CD14-positive monocyte (primary cell): ENCODE measurements around the gene SLC6A18. TPM values are rescaled to one million over a fixed set of nuclear protein-coding genes. Genes with fewer than 3 reads are reported as not detected.

Source experiments
- DNase-seq, 3 donors: peaks; one replicate each; pipeline ENCODE4 v3.0.0-alpha.2; 2011 to 2022
- H2AFZ ChIP-seq: 2 replicates; pipeline ENCODE4 v1.6.0; 2012; ENCODE audit warnings: mild to moderate bottlenecking, low read depth, low read length, inconsistent platforms; ENCODE audit not compliant: insufficient read depth, poor library complexity, severe bottlenecking
- H3K27ac ChIP-seq, 2 donors: 1 replicate in 1 of 2; 2 replicates in 1 of 2; pipeline ENCODE4 v1.5.1; 2012 to 2013; ENCODE audit warnings: low read length in 2 of 2, control low read depth in 1 of 2, inconsistent platforms in 1 of 2, low read depth in 1 of 2, mild to moderate bottlenecking in 1 of 2
- H3K27me3 ChIP-seq, 2 donors: one replicate each; pipeline versions ENCODE4 v1.6.0 to v1.6.1; 2011 to 2013; ENCODE audit warnings: low read length in 2 of 2; ENCODE audit not compliant: control insufficient read depth in 2 of 2, insufficient read depth in 2 of 2
- H3K36me3 ChIP-seq, 2 donors: replicated peaks in 1 of 2; 1 replicate in 1 of 2; 2 replicates in 1 of 2; pipeline versions ENCODE4 v1.5.1 to v1.6.1; 2012 to 2013; ENCODE audit warnings: low read length in 2 of 2, control low read depth in 1 of 2, inconsistent platforms in 1 of 2, mild to moderate bottlenecking in 1 of 2; ENCODE audit not compliant: insufficient read depth in 2 of 2, control insufficient read depth in 1 of 2
- H3K4me1 ChIP-seq, 2 donors: 1 replicate in 1 of 2; 2 replicates in 1 of 2; pipeline versions ENCODE4 v1.5.1 to v1.6.1; 2012 to 2013; ENCODE audit warnings: low read length in 2 of 2, control low read depth in 1 of 2, inconsistent platforms in 1 of 2, mild to moderate bottlenecking in 1 of 2, moderate library complexity in 1 of 2; ENCODE audit not compliant: insufficient read depth in 2 of 2, control insufficient read depth in 1 of 2
- H3K4me2 ChIP-seq: replicated peaks from 2 replicates; pipeline ENCODE3; 2012; ENCODE audit warnings: low read length, moderate library complexity, mild to moderate bottlenecking; ENCODE audit not compliant: poor library complexity, severe bottlenecking; ENCODE audit errors: extremely low read depth
- H3K4me3 ChIP-seq, 3 experiments: fragments of 200-600 bp in 1 of 3; sonication (generic) in 1 of 3; replicated peaks in 1 of 3; 1 replicate in 2 of 3; 2 replicates in 1 of 3; pipeline ENCODE4 v1.5.1; 2011 to 2013; ENCODE audit warnings: low read length in 3 of 3, mild to moderate bottlenecking in 3 of 3, control low read depth in 2 of 3, low read depth in 2 of 3, inconsistent platforms in 1 of 3, moderate library complexity in 1 of 3
- H3K79me2 ChIP-seq: 2 replicates; pipeline ENCODE4 v1.6.0; 2012; ENCODE audit warnings: mild to moderate bottlenecking, control low read depth, inconsistent platforms, low read length, moderate library complexity; ENCODE audit not compliant: insufficient read depth
- H3K9ac ChIP-seq: 2 replicates; pipeline ENCODE4 v1.6.0; 2017; ENCODE audit warnings: low read length, mild to moderate bottlenecking; ENCODE audit not compliant: insufficient read depth, poor library complexity, severe bottlenecking
- H3K9me3 ChIP-seq, 2 donors: replicated peaks in 1 of 2; 1 replicate in 1 of 2; 2 replicates in 1 of 2; pipeline versions ENCODE4 v1.5.1 to v1.6.1; 2012 to 2013; ENCODE audit warnings: low read length in 2 of 2, control low read depth in 1 of 2; ENCODE audit not compliant: control insufficient read depth in 1 of 2, insufficient read depth in 1 of 2
- H4K20me1 ChIP-seq: 2 replicates; pipeline ENCODE4 v1.6.0; 2012; ENCODE audit warnings: mild to moderate bottlenecking, low read length, control low read depth, moderate library complexity; ENCODE audit not compliant: insufficient read depth
- H3K27ac Mint-ChIP-seq, 7 donors: one replicate each; pipeline ENCODE4 v1.8.0; 2020; ENCODE audit warnings: mild to moderate bottlenecking in 7 of 7, mixed read lengths in 7 of 7, moderate library complexity in 6 of 7, inconsistent platforms in 2 of 7
- H3K27me3 Mint-ChIP-seq, 3 donors: one replicate each; pipeline ENCODE4 v1.8.0; 2021 to 2022; ENCODE audit warnings: low read depth in 3 of 3, mild to moderate bottlenecking in 3 of 3, mixed read lengths in 3 of 3, moderate library complexity in 3 of 3, inconsistent platforms in 1 of 3
- H3K36me3 Mint-ChIP-seq, 2 donors: one replicate each; pipeline ENCODE4 v1.8.0; 2020; ENCODE audit warnings: mixed read lengths in 2 of 2, inconsistent platforms in 1 of 2, mild to moderate bottlenecking in 1 of 2
- H3K4me1 Mint-ChIP-seq: one replicate; pipeline ENCODE4 v1.8.0; 2020; ENCODE audit warnings: mild to moderate bottlenecking, mixed read lengths
- H3K4me3 Mint-ChIP-seq, 2 donors: one replicate each; pipeline ENCODE4 v1.8.0; 2020; ENCODE audit warnings: mild to moderate bottlenecking in 2 of 2, mixed read lengths in 2 of 2, moderate library complexity in 1 of 2
- H3K9me3 Mint-ChIP-seq, 7 donors: one replicate each; pipeline ENCODE4 v1.8.0; 2020 to 2022; ENCODE audit warnings: mixed read lengths in 7 of 7, mild to moderate bottlenecking in 6 of 7, moderate library complexity in 6 of 7, inconsistent platforms in 2 of 7
- WGBS: methylation state at CpG from one replicate; pipeline ENCODE4 v1.1.5; 2013; ENCODE audit warnings: missing lambda C conversion rate; ENCODE audit not compliant: insufficient coverage; 5-methylcytosine and 5-hydroxymethylcytosine counted together
- intact Hi-C, 2 donors: fragments of 100-400 bp; cut with micrococcal nuclease; formaldehyde crosslinking; loops; one replicate each; pipeline versions ENCODE4 v1.15.0 to v1.15.1; 2023
- polyA plus RNA-seq, 3 donors: library from polyadenylated mRNA; depleted of rRNA in 1 of 3; unstranded in 2 of 3; stranded (reverse) in 1 of 3; fragments of 300-500 nt in 2 of 3; fragments of >200 nt in 1 of 3; fragmentation: Illumina TruSeq in 2 of 3; gene quantifications; 1 replicate in 2 of 3; 2 replicates in 1 of 3; pipeline ENCODE4 v1.2.3, GENCODE V29; 2012 to 2021
- TF ChIP-seq, protein P1 (sequence below): fragments of 200-600 bp; IDR thresholded peaks from one replicate; pipeline ENCODE4 v1.8.0; 2022; ENCODE audit warnings: antibody characterized with exemption, mild to moderate bottlenecking

Gene SLC6A18
- polyA plus RNA-seq, 3 donors = not detected

DNA sequence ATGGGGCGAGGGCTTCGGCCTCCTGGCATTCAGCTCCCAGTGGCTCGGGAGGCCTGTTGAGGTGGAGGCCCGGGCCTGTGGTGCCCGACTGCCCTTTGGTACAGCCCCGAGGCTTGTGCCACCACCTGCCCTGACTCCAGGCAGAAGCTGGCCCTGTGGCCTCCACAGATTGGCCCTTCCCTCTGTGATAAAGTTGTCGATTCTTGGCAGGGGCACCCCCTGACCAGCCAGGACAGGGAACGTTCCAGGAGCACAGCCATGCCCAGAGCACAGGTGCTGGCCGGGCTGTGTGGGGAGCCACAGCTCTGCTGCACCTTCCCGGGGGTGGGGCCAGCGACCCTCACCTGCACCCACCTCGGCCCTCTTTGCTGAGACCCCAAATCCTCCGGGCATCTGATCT lies 32.7 kb downstream of the SLC6A18 start:
- Histone ChIP-seq H3K27ac (no peak overlapping the region), H3K4me3 (no peak overlapping the region), H2AFZ (no peak overlapping the region), H3K79me2 (no peaks in the 10 kb centered on the region), H3K9me3 (peaks cover 8 to 15% of the 10 kb centered on the region in 2 donors), H3K4me1 (no peaks in the 10 kb centered on the region), H4K20me1 (no peaks in the 10 kb centered on the region), H3K9ac (no peak overlapping the region), H3K27me3 (no peaks in the 10 kb centered on the region), H3K4me2 (no peak overlapping the region), H3K36me3 (no peaks in the 10 kb centered on the region)
- peak overlapping the region in 1 of 7 donors; percentile 27 for H3K27ac Mint-ChIP-seq
- no peak overlapping the region for H3K4me3 Mint-ChIP-seq
- no peak for DNase-seq
- H3K4me1 Mint-ChIP-seq = no peaks in the 10 kb centered on the region
- peaks cover 9 to 20% (median 12%) of the 10 kb centered on the region in 7 donors for H3K9me3 Mint-ChIP-seq
- intact Hi-C loops = no loop called here
- H3K36me3 Mint-ChIP-seq = no peaks in the 10 kb centered on the region
- H3K27me3 Mint-ChIP-seq = peaks cover 0 to 4% (median 3%) of the 10 kb centered on the region in 3 donors
- TF ChIP-seq, protein P1, sequence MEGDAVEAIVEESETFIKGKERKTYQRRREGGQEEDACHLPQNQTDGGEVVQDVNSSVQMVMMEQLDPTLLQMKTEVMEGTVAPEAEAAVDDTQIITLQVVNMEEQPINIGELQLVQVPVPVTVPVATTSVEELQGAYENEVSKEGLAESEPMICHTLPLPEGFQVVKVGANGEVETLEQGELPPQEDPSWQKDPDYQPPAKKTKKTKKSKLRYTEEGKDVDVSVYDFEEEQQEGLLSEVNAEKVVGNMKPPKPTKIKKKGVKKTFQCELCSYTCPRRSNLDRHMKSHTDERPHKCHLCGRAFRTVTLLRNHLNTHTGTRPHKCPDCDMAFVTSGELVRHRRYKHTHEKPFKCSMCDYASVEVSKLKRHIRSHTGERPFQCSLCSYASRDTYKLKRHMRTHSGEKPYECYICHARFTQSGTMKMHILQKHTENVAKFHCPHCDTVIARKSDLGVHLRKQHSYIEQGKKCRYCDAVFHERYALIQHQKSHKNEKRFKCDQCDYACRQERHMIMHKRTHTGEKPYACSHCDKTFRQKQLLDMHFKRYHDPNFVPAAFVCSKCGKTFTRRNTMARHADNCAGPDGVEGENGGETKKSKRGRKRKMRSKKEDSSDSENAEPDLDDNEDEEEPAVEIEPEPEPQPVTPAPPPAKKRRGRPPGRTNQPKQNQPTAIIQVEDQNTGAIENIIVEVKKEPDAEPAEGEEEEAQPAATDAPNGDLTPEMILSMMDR = no peak
- WGBS = 89% methylated on average over 13 of the region's 13 CpGs

GRCh38 chr5:1259806-1260480 lies 34.8 kb downstream of the SLC6A18 start:
- TF ChIP-seq, protein P1 = no peak
- H3K27ac ChIP-seq = no peak overlapping the region
- no peaks in the 10 kb centered on the region for H4K20me1 ChIP-seq
- H3K4me3 ChIP-seq = no peak overlapping the region
- WGBS = 97% methylated on average over 22 of the region's 23 CpGs
- H3K27ac Mint-ChIP-seq = no peak overlapping the region
- peaks cover 0 to 4% (median 2%) of the 10 kb centered on the region in 3 donors for H3K27me3 Mint-ChIP-seq
- no peak for DNase-seq
- no peaks in the 10 kb centered on the region for H3K27me3 ChIP-seq
- H3K9ac ChIP-seq = no peak overlapping the region
- no peaks in the 10 kb centered on the region for H3K36me3 ChIP-seq
- no peaks in the 10 kb centered on the region for H3K4me1 ChIP-seq
- no peaks in the 10 kb centered on the region for H3K36me3 Mint-ChIP-seq
- peaks cover 22 to 36% of the 10 kb centered on the region in 2 donors for H3K9me3 ChIP-seq
- no peak overlapping the region for H2AFZ ChIP-seq
- H3K4me1 Mint-ChIP-seq = no peaks in the 10 kb centered on the region
- peaks cover 18 to 39% (median 30%) of the 10 kb centered on the region in 7 donors for H3K9me3 Mint-ChIP-seq
- H3K4me2 ChIP-seq = no peak overlapping the region
- no peaks in the 10 kb centered on the region for H3K79me2 ChIP-seq
- no peak overlapping the region for H3K4me3 Mint-ChIP-seq
- intact Hi-C loops = no loop called here
